Nucleus accumbens (tissue), 56 donors: ENCODE data around the gene SPINK1.
A peak's percentile ranks its signal among the peaks of the same experiment; 100 is the strongest.
"Not testable (repeated sequence)": the region's sequence is repeated elsewhere in the genome, so short reads cannot be mapped to it uniquely, and the experiment has no call there.

Source experiments
- DNase-seq, 56 donors: peaks; one replicate each; lab custom pipeline; 2025; lab: John Stamatoyannopoulos, UW

The SPINK1 gene

GRCh38 chr5:147831465-147831864, at the start of gene SPINK1:
SPINK1 (minus strand) TSS chr5:147831671; CDS start chr5:147831577, 94 bp downstream.
- DNase-seq, result no peak

- DNase-seq, result no peak
These were observed 49.0 kb upstream of the SPINK1 start for GRCh38 chr5:147880487-147880886.

GRCh38 chr5:147879784-147880183, 48.3 kb upstream of the SPINK1 start:
- DNase-seq, result no peak

GRCh38 chr5:147878066-147878759, 46.7 kb upstream of the SPINK1 start, which contains the start of gene SCGB3A2:
SCGB3A2 (plus strand) TSS chr5:147878711; CDS start chr5:147878804, 93 bp downstream.
- DNase-seq, result no peak

GRCh38 chr5:147876626-147877025, 45.2 kb upstream of the SPINK1 start:
- DNase-seq, result no peak

- DNase-seq, result no peak
These were observed 44.7 kb upstream of the SPINK1 start for GRCh38 chr5:147876141-147876540.

GRCh38 chr5:147874910-147875367, 43.5 kb upstream of the SPINK1 start:
- DNase-seq, result no peak

GRCh38 chr5:147874118-147874875, 42.8 kb upstream of the SPINK1 start:
- not testable (repeated sequence) for DNase-seq

- not testable (repeated sequence) for DNase-seq
These were observed 41.4 kb upstream of the SPINK1 start for GRCh38 chr5:147872744-147873435.

GRCh38 chr5:147871980-147872549, 40.6 kb upstream of the SPINK1 start:
- DNase-seq, result not testable (repeated sequence)

- not testable (repeated sequence) for DNase-seq
These were observed 38.4 kb upstream of the SPINK1 start for GRCh38 chr5:147869892-147870291.

- no peak for DNase-seq
These were observed 37.6 kb upstream of the SPINK1 start for GRCh38 chr5:147869112-147869511.

GRCh38 chr5:147863454-147864158, 32.1 kb upstream of the SPINK1 start:
- DNase-seq, result no peak

GRCh38 chr5:147860641-147861025, 29.2 kb upstream of the SPINK1 start:
- DNase-seq, result no peak

GRCh38 chr5:147859962-147860640, 28.6 kb upstream of the SPINK1 start:
- no peak for DNase-seq

GRCh38 chr5:147858565-147858964, 27.1 kb upstream of the SPINK1 start:
- no peak for DNase-seq

GRCh38 chr5:147857302-147858129, 26.0 kb upstream of the SPINK1 start:
- DNase-seq, result peak in 36 of 56 donors; percentile 0 to 83 (median 14)

GRCh38 chr5:147856801-147857200, 25.3 kb upstream of the SPINK1 start:
- DNase-seq, result no peak

- DNase-seq, result no peak
These were observed 24.3 kb upstream of the SPINK1 start for GRCh38 chr5:147855774-147856069.
